ENCODE measurements around the gene WASL. TPM values are rescaled to one million over a fixed set of nuclear protein-coding genes. Genes with fewer than 3 reads are reported as not detected.

WASL gene
- total RNA-seq, 2 experiments from 2014 or later: 7.5 to 7.6 TPM

GRCh38 chr7:123666492-123666891, 82.3 kb downstream of the WASL start:
- Mint-ChIP-seq H3K27me3 (ENCODE audit: low read depth) (peaks cover 5% of the 10 kb centered on the region), H3K27ac (no peak overlapping the region), H3K9me3 (ENCODE audit: insufficient read depth) (no peaks in the 10 kb centered on the region), H3K4me1 (ENCODE audit: low read depth) (no peaks in the 10 kb centered on the region), H3K36me3 (ENCODE audit: low read depth) (no peaks in the 10 kb centered on the region), H3K4me3 (no peak overlapping the region)
- DNase-seq (no peak), ATAC-seq (no peak)
- POLR2A ChIA-PET: interaction anchor here (0.6 to 0.7 kb wide), 2 partner anchors 11 to 303 kb away, joined by 3 to 5 read pairs; no protein-coding TSS in a partner anchor
- CTCF ChIA-PET: no interaction called here

- H3K4me1 Mint-ChIP-seq (ENCODE audit: low read depth): no peaks in the 10 kb centered on the region
- no peak overlapping the region for H3K4me3 Mint-ChIP-seq
- no peaks in the 10 kb centered on the region for H3K36me3 Mint-ChIP-seq (ENCODE audit: low read depth)
- ChIA-PET POLR2A (interaction anchor here (0.6 kb wide), 1 partner anchor 303 kb away, joined by 5 read pairs; no protein-coding TSS in a partner anchor), CTCF (no interaction called here)
- H3K27me3 Mint-ChIP-seq (ENCODE audit: low read depth): peaks cover 5% of the 10 kb centered on the region
- no peaks in the 10 kb centered on the region for H3K9me3 Mint-ChIP-seq (ENCODE audit: insufficient read depth)
- H3K27ac Mint-ChIP-seq: no peak overlapping the region
- no peak for DNase-seq
- ATAC-seq: no peak
These were observed 82.9 kb downstream of the WASL start for GRCh38 chr7:123665896-123666295.

- Mint-ChIP-seq H3K4me1 (ENCODE audit: low read depth) (no peaks in the 10 kb centered on the region), H3K4me3 (no peak overlapping the region), H3K36me3 (ENCODE audit: low read depth) (no peaks in the 10 kb centered on the region), H3K27me3 (ENCODE audit: low read depth) (peaks cover 8% of the 10 kb centered on the region), H3K27ac (no peak overlapping the region), H3K9me3 (ENCODE audit: insufficient read depth) (no peaks in the 10 kb centered on the region)
- POLR2A ChIA-PET: no interaction called here
- CTCF ChIA-PET: no interaction called here
- ATAC-seq (no peak), DNase-seq (no peak)
These were observed 83.6 kb downstream of the WASL start for GRCh38 chr7:123665157-123665556.

GRCh38 chr7:123663200-123663599, 85.6 kb downstream of the WASL start:
- DNase-seq (no peak), ATAC-seq (no peak)
- no peak overlapping the region for H3K27ac Mint-ChIP-seq
- H3K4me3 Mint-ChIP-seq: no peak overlapping the region
- H3K4me1 Mint-ChIP-seq (ENCODE audit: low read depth): no peaks in the 10 kb centered on the region
- no peaks in the 10 kb centered on the region for H3K9me3 Mint-ChIP-seq (ENCODE audit: insufficient read depth)
- ChIA-PET CTCF (no interaction called here), POLR2A (no interaction called here)
- H3K36me3 Mint-ChIP-seq (ENCODE audit: low read depth): no peaks in the 10 kb centered on the region
- peaks cover 13% of the 10 kb centered on the region for H3K27me3 Mint-ChIP-seq (ENCODE audit: low read depth)

- ChIA-PET CTCF (no interaction called here), POLR2A (no interaction called here)
- no peaks in the 10 kb centered on the region for H3K4me1 Mint-ChIP-seq (ENCODE audit: low read depth)
- H3K36me3 Mint-ChIP-seq (ENCODE audit: low read depth): no peaks in the 10 kb centered on the region
- ATAC-seq (no peak), DNase-seq (no peak)
- H3K4me3 Mint-ChIP-seq: no peak overlapping the region
- peaks cover 13% of the 10 kb centered on the region for H3K27me3 Mint-ChIP-seq (ENCODE audit: low read depth)
- no peaks in the 10 kb centered on the region for H3K9me3 Mint-ChIP-seq (ENCODE audit: insufficient read depth)
- H3K27ac Mint-ChIP-seq: no peak overlapping the region
These were observed 86.0 kb downstream of the WASL start for GRCh38 chr7:123662755-123663154.

- Mint-ChIP-seq H3K4me3 (no peak overlapping the region), H3K4me1 (ENCODE audit: low read depth) (no peaks in the 10 kb centered on the region), H3K9me3 (ENCODE audit: insufficient read depth) (no peaks in the 10 kb centered on the region), H3K27ac (no peak overlapping the region), H3K27me3 (ENCODE audit: low read depth) (peaks cover 13% of the 10 kb centered on the region), H3K36me3 (ENCODE audit: low read depth) (no peaks in the 10 kb centered on the region)
- ATAC-seq: no peak
- POLR2A ChIA-PET: no interaction called here
- no peak for DNase-seq
- CTCF ChIA-PET: no interaction called here
These were observed 86.5 kb downstream of the WASL start for GRCh38 chr7:123662293-123662692.

GRCh38 chr7:123661765-123662164, 87.0 kb downstream of the WASL start:
- H3K27me3 Mint-ChIP-seq (ENCODE audit: low read depth): peaks cover 13% of the 10 kb centered on the region
- no peak overlapping the region for H3K27ac Mint-ChIP-seq
- H3K4me1 Mint-ChIP-seq (ENCODE audit: low read depth): no peaks in the 10 kb centered on the region
- no peaks in the 10 kb centered on the region for H3K9me3 Mint-ChIP-seq (ENCODE audit: insufficient read depth)
- ATAC-seq (no peak), DNase-seq (no peak)
- CTCF ChIA-PET: no interaction called here
- POLR2A ChIA-PET: no interaction called here
- no peaks in the 10 kb centered on the region for H3K36me3 Mint-ChIP-seq (ENCODE audit: low read depth)
- no peak overlapping the region for H3K4me3 Mint-ChIP-seq

- POLR2A ChIA-PET: no interaction called here
- H3K9me3 Mint-ChIP-seq (ENCODE audit: insufficient read depth): no peaks in the 10 kb centered on the region
- no peak overlapping the region for H3K27ac Mint-ChIP-seq
- no peak overlapping the region for H3K4me3 Mint-ChIP-seq
- H3K27me3 Mint-ChIP-seq (ENCODE audit: low read depth): peaks cover 13% of the 10 kb centered on the region
- no peaks in the 10 kb centered on the region for H3K36me3 Mint-ChIP-seq (ENCODE audit: low read depth)
- DNase-seq (no peak), ATAC-seq (no peak)
- CTCF ChIA-PET: no interaction called here
- no peaks in the 10 kb centered on the region for H3K4me1 Mint-ChIP-seq (ENCODE audit: low read depth)
These were observed 88.1 kb downstream of the WASL start for GRCh38 chr7:123660514-123661354.

- peaks cover 11% of the 10 kb centered on the region for H3K27me3 Mint-ChIP-seq (ENCODE audit: low read depth)
- no peak for ATAC-seq
- H3K4me3 Mint-ChIP-seq: no peak overlapping the region
- H3K27ac Mint-ChIP-seq: no peak overlapping the region
- no peak for DNase-seq
- H3K36me3 Mint-ChIP-seq (ENCODE audit: low read depth): no peaks in the 10 kb centered on the region
- POLR2A ChIA-PET: no interaction called here
- no peaks in the 10 kb centered on the region for H3K9me3 Mint-ChIP-seq (ENCODE audit: insufficient read depth)
- H3K4me1 Mint-ChIP-seq (ENCODE audit: low read depth): no peaks in the 10 kb centered on the region
- CTCF ChIA-PET: no interaction called here
These were observed 90.8 kb downstream of the WASL start for GRCh38 chr7:123658023-123658422.

GRCh38 chr7:123657304-123657685, 91.5 kb downstream of the WASL start:
- ChIA-PET CTCF (no interaction called here), POLR2A (no interaction called here)
- Mint-ChIP-seq H3K4me1 (ENCODE audit: low read depth) (no peaks in the 10 kb centered on the region), H3K9me3 (ENCODE audit: insufficient read depth) (no peaks in the 10 kb centered on the region), H3K36me3 (ENCODE audit: low read depth) (no peaks in the 10 kb centered on the region), H3K27ac (no peak overlapping the region), H3K4me3 (no peak overlapping the region), H3K27me3 (ENCODE audit: low read depth) (peaks cover 9% of the 10 kb centered on the region)
- ATAC-seq: no peak
- no peak for DNase-seq

- no peaks in the 10 kb centered on the region for H3K4me1 Mint-ChIP-seq (ENCODE audit: low read depth)
- CTCF ChIA-PET: no interaction called here
These were observed 92.1 kb downstream of the WASL start for GRCh38 chr7:123656544-123657303.

GRCh38 chr7:123655614-123656013, 93.2 kb downstream of the WASL start, which contains the start of gene LMOD2:
Gene LMOD2, plus strand, starts transcription at chr7:123655866. Its CDS starts 98 bp downstream, at chr7:123655964.
- Mint-ChIP-seq H3K27me3 (ENCODE audit: low read depth) (peaks cover 14% of the 10 kb centered on the region), H3K36me3 (ENCODE audit: low read depth) (no peaks in the 10 kb centered on the region), H3K27ac (no peak within 1 kb of the TSS), H3K4me3 (no peak within 1 kb of the TSS), H3K4me1 (ENCODE audit: low read depth) (no peaks in the 10 kb centered on the region), H3K9me3 (ENCODE audit: insufficient read depth) (no peaks in the 10 kb centered on the region)
- POLR2A ChIA-PET: no interaction called here
- CTCF ChIA-PET: no interaction called here
- no peak for DNase-seq
- ATAC-seq: no peak

More at GRCh38 chr7:123656544-123657303, 92.1 kb downstream of the WASL start:
- ATAC-seq (no peak), DNase-seq (no peak)
- Mint-ChIP-seq H3K27me3 (ENCODE audit: low read depth) (peaks cover 11% of the 10 kb centered on the region), H3K36me3 (ENCODE audit: low read depth) (no peaks in the 10 kb centered on the region), H3K27ac (no peak overlapping the region), H3K9me3 (ENCODE audit: insufficient read depth) (no peaks in the 10 kb centered on the region), H3K4me3 (no peak overlapping the region)
- POLR2A ChIA-PET: no interaction called here

Measured in activated CD8-positive, alpha-beta T cell treated with anti-CD3 and anti-CD28 coated beads, Interleukin-2, amount 10 ng/mL, durations not matched to agents 7 days and 5 days (primary cell).